ENCODE measurements around the gene SH3BP5L.

DNA sequence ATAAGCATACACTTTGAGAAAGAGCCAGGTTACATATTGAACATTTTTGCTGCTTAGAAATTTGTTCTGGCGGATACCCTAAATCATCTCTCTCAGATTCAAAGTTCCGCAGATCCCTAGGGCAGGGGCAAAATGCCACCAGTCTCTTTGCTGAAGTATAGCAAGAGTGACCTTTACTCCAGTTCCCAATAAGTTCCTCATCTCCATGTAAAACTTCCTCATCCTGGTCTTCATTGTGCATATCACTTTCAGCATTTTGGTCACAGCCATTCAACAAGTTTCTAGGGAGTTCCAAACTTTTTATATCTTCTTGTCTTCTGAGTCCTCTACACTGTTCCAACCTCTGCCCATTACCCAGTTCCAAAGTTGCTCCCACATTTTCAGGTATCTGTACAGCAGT, 46.8 kb downstream of the SH3BP5L start:
- TF ChIP-seq, protein P1, sequence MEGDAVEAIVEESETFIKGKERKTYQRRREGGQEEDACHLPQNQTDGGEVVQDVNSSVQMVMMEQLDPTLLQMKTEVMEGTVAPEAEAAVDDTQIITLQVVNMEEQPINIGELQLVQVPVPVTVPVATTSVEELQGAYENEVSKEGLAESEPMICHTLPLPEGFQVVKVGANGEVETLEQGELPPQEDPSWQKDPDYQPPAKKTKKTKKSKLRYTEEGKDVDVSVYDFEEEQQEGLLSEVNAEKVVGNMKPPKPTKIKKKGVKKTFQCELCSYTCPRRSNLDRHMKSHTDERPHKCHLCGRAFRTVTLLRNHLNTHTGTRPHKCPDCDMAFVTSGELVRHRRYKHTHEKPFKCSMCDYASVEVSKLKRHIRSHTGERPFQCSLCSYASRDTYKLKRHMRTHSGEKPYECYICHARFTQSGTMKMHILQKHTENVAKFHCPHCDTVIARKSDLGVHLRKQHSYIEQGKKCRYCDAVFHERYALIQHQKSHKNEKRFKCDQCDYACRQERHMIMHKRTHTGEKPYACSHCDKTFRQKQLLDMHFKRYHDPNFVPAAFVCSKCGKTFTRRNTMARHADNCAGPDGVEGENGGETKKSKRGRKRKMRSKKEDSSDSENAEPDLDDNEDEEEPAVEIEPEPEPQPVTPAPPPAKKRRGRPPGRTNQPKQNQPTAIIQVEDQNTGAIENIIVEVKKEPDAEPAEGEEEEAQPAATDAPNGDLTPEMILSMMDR (IDR thresholded peaks at IDR 0.05): no peak
- no peak for TF ChIP-seq POLR2A (IDR thresholded peaks at IDR 0.05)
- no peak for TF ChIP-seq POLR2AphosphoS5 (IDR thresholded peaks at IDR 0.05)
- TF ChIP-seq EP300 (IDR thresholded peaks at IDR 0.05): no peak
